Spleen (tissue), 11 donors: ENCODE data around the gene ARID3B. TPM values are rescaled to one million over a fixed set of nuclear protein-coding genes. Genes with fewer than 3 reads are reported as not detected.

Source experiments
- DNase-seq: peaks from one replicate; pipeline ENCODE4 v3.0.0-alpha.2; 2020
- H3K27ac ChIP-seq, 8 donors: fragments of 200-600 bp; sonication (generic) in 7 of 8; 1 replicate in 4 of 8; 2 replicates in 4 of 8; pipeline versions ENCODE4 v1.5.0 to v1.8.0; 2016 to 2021; ENCODE audit warnings: inconsistent platforms in 4 of 8, mild to moderate bottlenecking in 4 of 8, moderate library complexity in 1 of 8
- H3K27me3 ChIP-seq, 7 donors: fragments of 200-600 bp; sonication (generic) in 6 of 7; replicated peaks in 1 of 7; 1 replicate in 4 of 7; 2 replicates in 3 of 7; pipeline versions ENCODE4 v1.5.0 to v1.8.0; 2016 to 2021; ENCODE audit warnings: inconsistent platforms in 3 of 7, mild to moderate bottlenecking in 1 of 7
- H3K36me3 ChIP-seq, 6 donors: fragments of 200-600 bp; sonication (generic) in 5 of 6; 1 replicate in 4 of 6; 2 replicates in 2 of 6; pipeline versions ENCODE4 v1.5.0 to v1.8.0; 2016 to 2021; ENCODE audit warnings: inconsistent platforms in 2 of 6
- H3K4me1 ChIP-seq, 6 donors: fragments of 200-600 bp; sonication (generic) in 5 of 6; 1 replicate in 3 of 6; 2 replicates in 3 of 6; pipeline versions ENCODE4 v1.5.0 to v1.8.0; 2016 to 2021; ENCODE audit warnings: inconsistent platforms in 3 of 6
- H3K4me3 ChIP-seq, 8 donors: fragments of 200-600 bp; sonication (generic) in 7 of 8; 1 replicate in 4 of 8; 2 replicates in 4 of 8; pipeline versions ENCODE4 v1.5.0 to v1.8.0; 2016 to 2021; ENCODE audit warnings: inconsistent platforms in 4 of 8, mild to moderate bottlenecking in 4 of 8, moderate library complexity in 2 of 8
- H3K9me3 ChIP-seq, 8 donors: fragments of 200-600 bp; sonication (generic) in 7 of 8; 1 replicate in 4 of 8; 2 replicates in 4 of 8; pipeline versions ENCODE4 v1.5.0 to v1.8.0; 2016 to 2021; ENCODE audit warnings: inconsistent platforms in 4 of 8
- POLR2A ChIP-seq, 3 donors: fragments of 450-650 bp; IDR thresholded peaks; one replicate each; pipeline ENCODE4 v1.5.1; 2017; ENCODE audit warnings: antibody characterized with exemption in 3 of 3, mild to moderate bottlenecking in 1 of 3
- POLR2AphosphoS5 ChIP-seq, 3 donors: sonication (generic); formaldehyde crosslinking; IDR thresholded peaks; one replicate each; pipeline ENCODE4 v1.5.1; 2017; ENCODE audit warnings: antibody characterized with exemption in 3 of 3
- WGBS, 5 donors: extraction: QIAGEN DNeasy Blood & Tissue Kit in 3 of 5; methylation state at CpG; one replicate each; pipeline versions ENCODE4 v1.1.5 to v1.1.7; 2013 to 2018; 5-methylcytosine and 5-hydroxymethylcytosine counted together
- intact Hi-C: fragments of 100-400 bp; cut with DNase I; formaldehyde crosslinking; loops from one replicate; pipeline ENCODE4 v1.15.0; 2023; ENCODE audit warnings: low total_unique reads
- polyA plus RNA-seq, 3 donors: library from polyadenylated mRNA; stranded (reverse); fragments of 200-250 nt; gene quantifications; one replicate each; pipeline ENCODE4 v1.2.1, GENCODE V29; 2013
- total RNA-seq, 7 donors: library from RNA; depleted of rRNA in 3 of 7; stranded (reverse); fragments of >200 nt in 3 of 7; fragmentation: NEBNext Ultra II Directional in 4 of 7; extraction: Animal tissue kit (Norgen Biotek cat#: 25700) in 4 of 7; gene quantifications; one replicate each; pipeline versions ENCODE4 v1.1.0 to v1.2.1, GENCODE V29; 2016 to 2021
- TF ChIP-seq, protein P1 (sequence below), 11 experiments: fragments of 200-600 bp in 7 of 11; fragments of 450-650 bp in 4 of 11; sonication (generic) in 4 of 11; IDR thresholded peaks in 8 of 11; conservative IDR thresholded peaks in 3 of 11; 1 replicate in 7 of 11; 2 replicates in 4 of 11; pipeline versions ENCODE4 v1.4.0 to v1.8.0; 2016 to 2021; ENCODE audit warnings: antibody characterized with exemption in 11 of 11, inconsistent platforms in 4 of 11, mild to moderate bottlenecking in 1 of 11
- donor health status: healthy with polysubstance abuse.
- donor health status: DM: no; HTN: no; CAD: no; lungs with moderate emphysema.
- donor health status: DM: no; HTN: no; CAD: no.
- donor health status: Bipolar disorder and iron deficiency.
- donor health status: healthy.
- donor health status: DM: no; HTN: no; CAD: no.
- donor health status: DM: yes; HTN: yes; CAD: no.

ARID3B gene
- total and polyA plus RNA-seq, 10 donors = 3.5 to 25.2 (median 15.6) TPM

DNA sequence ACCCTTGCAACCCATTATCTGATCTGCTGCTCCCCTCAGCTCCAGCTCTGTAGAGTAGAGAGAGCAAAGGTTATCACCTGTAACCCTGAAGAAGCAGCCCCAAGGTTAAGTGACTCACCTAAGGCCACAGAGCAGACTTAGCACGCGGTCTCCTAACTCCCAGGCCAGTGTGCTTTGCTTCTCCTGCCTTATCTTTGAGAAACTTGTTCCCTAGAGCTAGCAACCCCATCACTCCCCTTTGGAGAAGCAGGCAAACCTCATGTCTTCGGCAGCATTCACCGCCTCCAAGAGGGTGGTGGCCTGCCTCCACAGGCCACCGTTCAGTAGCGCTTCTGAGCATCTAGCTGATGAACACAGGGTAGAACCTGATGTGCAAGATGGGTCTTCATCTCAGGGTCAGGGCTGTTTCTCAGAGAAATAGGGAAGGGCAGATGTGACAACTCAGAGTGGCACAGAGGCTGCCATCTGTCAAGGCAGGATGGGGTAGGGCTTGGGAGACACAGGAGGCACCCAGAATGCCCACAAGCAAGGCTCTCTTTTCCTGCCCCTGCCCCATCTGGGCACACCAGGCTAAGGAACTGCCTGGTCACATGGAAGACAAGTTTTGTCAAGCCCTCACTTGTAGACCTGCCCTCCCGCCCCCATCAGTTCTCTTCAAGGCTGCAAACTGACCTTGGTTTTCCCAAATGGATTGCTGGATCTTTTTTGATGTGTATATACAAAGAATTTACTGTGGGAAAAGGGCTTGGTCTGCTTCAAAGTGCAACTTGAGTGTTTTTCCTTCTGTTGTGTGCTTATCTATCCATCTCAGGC lies 39.7 kb downstream of the ARID3B start:
- TF ChIP-seq POLR2A (IDR thresholded peaks at IDR 0.05) = no peak
- no peak for TF ChIP-seq POLR2AphosphoS5 (IDR thresholded peaks at IDR 0.05)
- TF ChIP-seq, protein P1, sequence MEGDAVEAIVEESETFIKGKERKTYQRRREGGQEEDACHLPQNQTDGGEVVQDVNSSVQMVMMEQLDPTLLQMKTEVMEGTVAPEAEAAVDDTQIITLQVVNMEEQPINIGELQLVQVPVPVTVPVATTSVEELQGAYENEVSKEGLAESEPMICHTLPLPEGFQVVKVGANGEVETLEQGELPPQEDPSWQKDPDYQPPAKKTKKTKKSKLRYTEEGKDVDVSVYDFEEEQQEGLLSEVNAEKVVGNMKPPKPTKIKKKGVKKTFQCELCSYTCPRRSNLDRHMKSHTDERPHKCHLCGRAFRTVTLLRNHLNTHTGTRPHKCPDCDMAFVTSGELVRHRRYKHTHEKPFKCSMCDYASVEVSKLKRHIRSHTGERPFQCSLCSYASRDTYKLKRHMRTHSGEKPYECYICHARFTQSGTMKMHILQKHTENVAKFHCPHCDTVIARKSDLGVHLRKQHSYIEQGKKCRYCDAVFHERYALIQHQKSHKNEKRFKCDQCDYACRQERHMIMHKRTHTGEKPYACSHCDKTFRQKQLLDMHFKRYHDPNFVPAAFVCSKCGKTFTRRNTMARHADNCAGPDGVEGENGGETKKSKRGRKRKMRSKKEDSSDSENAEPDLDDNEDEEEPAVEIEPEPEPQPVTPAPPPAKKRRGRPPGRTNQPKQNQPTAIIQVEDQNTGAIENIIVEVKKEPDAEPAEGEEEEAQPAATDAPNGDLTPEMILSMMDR (IDR thresholded peaks at IDR 0.05 in 8 of 11, conservative IDR thresholded peaks at IDR 0.05 in 3 of 11) = no peak
- H3K27ac ChIP-seq = no peak overlapping the region
- 93 to 98% (median 96%) methylated on average over 7 of the region's 7 CpGs for WGBS, 5 donors
- H3K9me3 ChIP-seq = no peaks in the 10 kb centered on the region
- no peaks in the 10 kb centered on the region for H3K4me1 ChIP-seq
- H3K36me3 ChIP-seq = peaks cover 0 to 99% (median 39%) of the 10 kb centered on the region in 6 donors
- intact Hi-C loops = no loop called here
- H3K27me3 ChIP-seq = no peaks in the 10 kb centered on the region
- DNase-seq = peak; percentile 22
- H3K4me3 ChIP-seq = no peak overlapping the region

GRCh38 chr15:74584204-74584603 lies 43.2 kb downstream of the ARID3B start:
- WGBS, 5 donors = 69 to 78% (median 70%) methylated on average over 2 of the region's 2 CpGs
- Histone ChIP-seq H3K36me3 (peaks cover 0 to 98% (median 29%) of the 10 kb centered on the region in 6 donors), H3K4me3 (no peak overlapping the region), H3K27ac (no peak overlapping the region), H3K9me3 (no peaks in the 10 kb centered on the region), H3K27me3 (no peaks in the 10 kb centered on the region), H3K4me1 (peaks cover 0 to 8% (median 3%) of the 10 kb centered on the region in 6 donors)
- TF ChIP-seq POLR2AphosphoS5 (IDR thresholded peaks at IDR 0.05) (no peak), POLR2A (IDR thresholded peaks at IDR 0.05) (no peak)
- TF ChIP-seq, protein P1 (IDR thresholded peaks at IDR 0.05 in 8 of 11, conservative IDR thresholded peaks at IDR 0.05 in 3 of 11) = no peak
- DNase-seq = peak; percentile 31
- intact Hi-C loops = no loop called here

GRCh38 chr15:74584779-74585178 lies 43.8 kb downstream of the ARID3B start:
- WGBS, 5 donors = 68 to 89% (median 85%) methylated on average over 3 to 4 of the region's 4 CpGs
- no peaks in the 10 kb centered on the region for H3K9me3 ChIP-seq
- TF ChIP-seq, protein P1 (IDR thresholded peaks at IDR 0.05 in 8 of 11, conservative IDR thresholded peaks at IDR 0.05 in 3 of 11) = no peak
- TF ChIP-seq POLR2A (IDR thresholded peaks at IDR 0.05) = no peak
- TF ChIP-seq POLR2AphosphoS5 (IDR thresholded peaks at IDR 0.05) = no peak
- peaks cover 0 to 14% (median 4%) of the 10 kb centered on the region in 6 donors for H3K4me1 ChIP-seq
- peaks cover 0 to 98% (median 32%) of the 10 kb centered on the region in 6 donors for H3K36me3 ChIP-seq
- peak; percentile 23 for DNase-seq
- intact Hi-C loops = no loop called here
- no peak overlapping the region for H3K27ac ChIP-seq
- no peaks in the 10 kb centered on the region for H3K27me3 ChIP-seq
- H3K4me3 ChIP-seq = no peak overlapping the region

GRCh38 chr15:74585191-74585590 lies 44.2 kb downstream of the ARID3B start:
- H3K4me3 ChIP-seq = no peak overlapping the region
- intact Hi-C loops = no loop called here
- no peaks in the 10 kb centered on the region for H3K27me3 ChIP-seq
- no peaks in the 10 kb centered on the region for H3K9me3 ChIP-seq
- peaks cover 0 to 98% (median 35%) of the 10 kb centered on the region in 6 donors for H3K36me3 ChIP-seq
- TF ChIP-seq, protein P1 (IDR thresholded peaks at IDR 0.05 in 8 of 11, conservative IDR thresholded peaks at IDR 0.05 in 3 of 11) = no peak
- TF ChIP-seq POLR2A (IDR thresholded peaks at IDR 0.05) = no peak
- TF ChIP-seq POLR2AphosphoS5 (IDR thresholded peaks at IDR 0.05) = no peak
- peaks cover 0 to 16% (median 4%) of the 10 kb centered on the region in 6 donors for H3K4me1 ChIP-seq
- no peak overlapping the region for H3K27ac ChIP-seq
- DNase-seq = no peak
- WGBS, 5 donors = 61 to 71% (median 69%) methylated on average over 3 of the region's 3 CpGs
